HG02943 (cell line): ENCODE measurements around the gene TCP10L.
"Not testable (repeated sequence)": the region's sequence is repeated elsewhere in the genome, so short reads cannot be mapped to it uniquely, and the experiment has no call there.

ENCODE experiments used
- ATAC-seq: cut with Tn5 transposase; IDR thresholded peaks from one replicate; pipeline ENCODE4 v1.9.1; 2021; ENCODE audit warnings: mild to moderate bottlenecking, low read depth, moderate library complexity; ENCODE audit not compliant: unreplicated experiment

Gene TCP10L, protein sequence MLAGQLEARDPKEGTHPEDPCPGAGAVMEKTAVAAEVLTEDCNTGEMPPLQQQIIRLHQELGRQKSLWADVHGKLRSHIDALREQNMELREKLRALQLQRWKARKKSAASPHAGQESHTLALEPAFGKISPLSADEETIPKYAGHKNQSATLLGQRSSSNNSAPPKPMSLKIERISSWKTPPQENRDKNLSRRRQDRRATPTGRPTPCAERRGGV

DNA sequence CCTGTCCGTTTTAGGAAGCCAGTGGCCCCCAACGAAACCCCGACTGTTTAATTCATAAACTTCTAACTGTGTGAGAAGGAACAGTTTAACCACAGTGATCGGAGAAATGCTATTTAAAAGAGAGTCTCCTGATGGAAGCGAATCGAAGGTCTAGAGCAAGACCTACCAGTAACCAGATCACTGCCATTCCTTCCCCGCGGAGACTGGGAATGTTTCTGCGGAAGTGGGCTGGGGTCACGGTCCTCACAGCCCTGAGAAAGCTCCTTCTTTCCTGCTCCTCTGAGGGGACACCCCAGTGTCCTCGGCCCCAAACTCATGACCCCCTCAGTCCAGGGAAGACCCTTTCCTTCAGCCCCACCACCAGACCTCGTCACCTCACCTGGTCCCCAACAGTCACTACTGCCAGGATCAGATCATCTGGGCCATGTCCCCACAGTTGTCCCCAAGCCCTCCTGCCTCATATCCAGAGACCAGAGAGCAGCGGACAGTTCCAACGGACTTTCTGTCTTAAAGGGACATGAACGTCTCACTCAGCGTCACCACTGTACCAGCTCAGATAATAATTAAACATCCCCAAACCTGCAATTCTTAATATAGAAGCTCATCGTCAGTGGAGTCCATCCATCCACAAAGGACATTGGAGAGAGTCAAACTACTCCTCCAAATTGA lies at the start of gene TCP10L:
Gene TCP10L, minus strand, starts transcription at position 482 of the 669 bp plus-strand sequence. CDS start 1,219 bp downstream, outside the sequence.
- ATAC-seq, result no peak

- no peak for ATAC-seq
Observed at GRCh38 chr21:32626621-32627196, 41.4 kb upstream of the TCP10L start.

GRCh38 chr21:32618218-32618617 lies 32.9 kb upstream of the TCP10L start:
- ATAC-seq, result not testable (repeated sequence)

GRCh38 chr21:32613436-32614043 lies 28.2 kb upstream of the TCP10L start:
- ATAC-seq, result no peak

DNA sequence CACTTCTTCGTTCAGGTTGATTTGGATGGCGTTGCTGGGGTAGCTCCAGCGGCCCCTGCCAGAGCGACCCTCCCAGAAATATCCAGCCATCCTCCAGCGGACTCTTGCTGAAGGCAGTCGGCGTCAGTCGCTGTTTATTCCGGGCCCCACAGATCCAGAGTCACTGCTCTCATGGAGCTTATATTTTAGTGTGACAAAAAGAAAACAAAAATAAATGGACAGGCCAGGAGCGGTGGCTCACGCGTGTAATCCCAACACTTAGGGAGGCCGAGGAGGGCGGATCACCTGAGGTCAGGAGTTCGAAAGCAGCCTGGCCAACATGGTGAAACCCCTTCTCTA lies 27.6 kb upstream of the TCP10L start:
- ATAC-seq, result no peak

GRCh38 chr21:32612075-32612998 lies 27.0 kb upstream of the TCP10L start, which contains the start of gene CFAP298:
Gene CFAP298, minus strand, starts transcription at chr21:32612377. Its CDS starts 134 bp downstream, at chr21:32612243.
- peak; percentile 96 for ATAC-seq

DNA sequence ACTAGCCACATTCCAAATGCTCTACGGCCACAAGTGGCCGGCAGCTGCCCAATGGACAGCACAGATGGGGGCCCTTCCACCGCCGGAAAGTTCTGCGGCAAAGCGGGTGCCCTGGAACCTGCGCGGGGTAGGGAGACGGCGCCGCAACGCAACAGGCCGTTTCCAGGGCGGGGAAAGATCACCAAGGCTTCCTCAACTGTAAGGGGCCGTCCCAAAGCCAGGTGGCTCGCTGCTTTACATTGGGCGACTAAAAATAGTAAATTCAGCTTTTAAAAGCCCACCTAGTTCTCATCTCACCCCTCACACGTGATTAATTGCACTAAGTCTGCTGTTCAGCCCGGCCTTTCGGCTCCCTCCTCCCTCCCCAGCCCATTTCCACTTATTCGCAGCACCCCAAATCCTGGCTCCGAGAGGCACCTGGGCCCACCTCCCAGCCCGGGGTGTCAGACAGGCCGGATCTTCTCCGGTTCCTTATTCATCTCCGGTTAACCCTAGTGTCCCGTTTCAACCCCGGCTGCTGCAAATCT lies 26.2 kb upstream of the TCP10L start:
- peak; percentile 14 for ATAC-seq

- not testable (repeated sequence) for ATAC-seq
Observed at GRCh38 chr21:32610940-32611339, 25.6 kb upstream of the TCP10L start.

DNA sequence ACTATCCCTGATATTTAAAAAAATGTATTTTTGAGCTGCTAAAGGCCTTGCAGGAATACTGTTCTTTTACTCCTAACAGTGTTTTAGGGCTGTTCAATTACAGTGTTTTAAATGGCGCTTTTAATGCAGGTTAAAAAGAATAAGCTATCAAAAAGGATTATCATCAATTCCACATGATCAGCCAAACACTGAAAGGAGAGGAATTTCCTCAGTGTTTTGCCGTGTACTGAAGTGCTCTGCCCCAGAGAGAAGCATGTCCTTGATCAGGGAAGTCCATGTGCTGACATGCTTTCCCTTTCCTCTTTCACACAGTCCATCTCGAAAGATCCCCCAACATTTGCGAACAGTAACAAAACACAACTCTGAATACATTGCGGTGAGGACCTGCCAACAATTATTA lies 23.5 kb upstream of the TCP10L start:
- ATAC-seq, result no peak

GRCh38 chr21:32605469-32605868 lies 20.1 kb upstream of the TCP10L start:
- ATAC-seq, result no peak

DNA sequence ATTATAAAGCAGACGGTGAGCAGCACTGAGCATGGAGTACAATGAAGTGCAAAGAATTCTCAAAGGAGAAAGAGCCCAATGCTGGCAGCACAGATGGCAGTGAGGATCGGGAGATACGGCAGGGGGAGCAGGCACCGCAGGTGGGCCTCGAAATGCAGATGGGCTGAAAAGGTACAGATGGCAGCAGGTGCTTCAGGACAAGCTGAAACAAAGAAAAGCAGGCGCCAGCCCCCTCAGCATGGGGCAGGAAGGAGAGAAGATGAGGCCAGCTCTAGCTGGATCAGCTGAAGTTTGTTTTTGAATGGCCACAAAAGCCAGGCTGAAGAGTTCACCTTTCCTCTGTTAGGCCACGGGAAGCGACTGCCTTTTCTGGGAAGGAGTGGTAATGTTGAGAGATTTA lies 19.1 kb upstream of the TCP10L start:
- no peak for ATAC-seq

GRCh38 chr21:32603131-32603530 lies 17.8 kb upstream of the TCP10L start:
- ATAC-seq, result no peak

- ATAC-seq, result no peak
Observed at GRCh38 chr21:32602099-32602498, 16.8 kb upstream of the TCP10L start.

DNA sequence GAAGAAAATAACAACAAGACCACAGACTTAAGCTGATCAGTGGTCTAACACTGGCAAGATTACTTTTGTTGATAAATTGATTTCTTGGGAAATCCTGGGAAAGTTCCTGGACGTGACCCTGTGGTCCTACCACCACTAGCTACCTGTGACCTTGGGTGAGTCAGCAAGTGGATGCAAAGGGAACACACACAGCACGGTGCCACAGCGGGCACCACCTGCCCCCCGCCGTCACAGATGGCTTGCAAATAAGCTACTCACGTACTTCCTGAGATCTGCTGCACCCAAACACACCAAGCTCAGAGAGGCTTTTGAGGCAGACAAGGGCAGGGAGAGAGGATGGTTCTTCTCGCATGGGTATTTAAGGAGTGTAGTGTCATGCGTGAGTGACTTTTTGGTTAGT lies 14.2 kb upstream of the TCP10L start:
- ATAC-seq, result no peak

- ATAC-seq, result no peak
Observed at GRCh38 chr21:32599091-32599490, 13.8 kb upstream of the TCP10L start.

- no peak for ATAC-seq
Observed at GRCh38 chr21:32597205-32597604, 11.9 kb upstream of the TCP10L start.

- ATAC-seq, result no peak
Observed at GRCh38 chr21:32595431-32595830, 10.1 kb upstream of the TCP10L start.

GRCh38 chr21:32593690-32594089 lies 8.4 kb upstream of the TCP10L start:
- ATAC-seq, result no peak

GRCh38 chr21:32592929-32593502 lies 7.7 kb upstream of the TCP10L start:
- no peak for ATAC-seq

DNA sequence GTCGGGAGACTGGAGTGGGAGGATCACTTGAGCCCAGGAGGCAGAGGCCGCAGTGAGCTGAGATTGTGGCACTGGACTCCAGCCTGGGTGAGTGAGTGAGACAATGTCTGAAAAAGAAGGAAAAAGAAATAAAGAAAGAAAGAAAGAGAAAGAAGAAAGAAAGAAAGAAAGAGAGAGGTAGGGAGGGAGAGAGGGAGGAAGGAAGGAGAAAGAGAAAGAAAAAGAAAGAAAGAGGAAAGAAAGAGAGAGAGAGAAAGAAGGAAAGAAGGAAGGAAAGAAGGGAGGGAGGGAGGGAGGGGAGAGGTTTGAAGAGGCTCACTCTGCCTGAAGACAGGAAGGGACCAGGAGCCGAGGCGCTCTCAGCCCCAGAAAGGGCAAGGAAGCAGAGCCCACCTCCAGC lies 4.8 kb upstream of the TCP10L start:
- no peak for ATAC-seq
